Glutamatergic neuron (in vitro differentiated cells): Measurements from ENCODE around the gene NAV2. TPM values are rescaled to one million over a fixed set of nuclear protein-coding genes. Genes with fewer than 3 reads are reported as not detected.

Experiments
- DNase-seq: peaks from one replicate; pipeline ENCODE4 v3.0.0; 2022
- H3K27ac Mint-ChIP-seq: one replicate; pipeline ENCODE4 v1.8.0; 2020; ENCODE audit warnings: mild to moderate bottlenecking, mixed read lengths, inconsistent platforms; ENCODE audit not compliant: unreplicated experiment
- H3K27me3 Mint-ChIP-seq: one replicate; pipeline ENCODE4 v1.8.0; 2020; ENCODE audit warnings: mild to moderate bottlenecking, moderate library complexity, mixed read lengths, inconsistent platforms; ENCODE audit not compliant: unreplicated experiment
- H3K36me3 Mint-ChIP-seq: one replicate; pipeline ENCODE4 v1.8.0; 2020; ENCODE audit warnings: mild to moderate bottlenecking, mixed read lengths, inconsistent platforms; ENCODE audit not compliant: unreplicated experiment
- H3K4me1 Mint-ChIP-seq: one replicate; pipeline ENCODE4 v1.8.0; 2020; ENCODE audit warnings: mild to moderate bottlenecking, low read depth, mixed read lengths, inconsistent platforms; ENCODE audit not compliant: unreplicated experiment
- H3K4me3 Mint-ChIP-seq: one replicate; pipeline ENCODE4 v1.8.0; 2020; ENCODE audit warnings: mild to moderate bottlenecking, mixed read lengths, inconsistent platforms; ENCODE audit not compliant: unreplicated experiment
- H3K9me3 Mint-ChIP-seq: one replicate; pipeline ENCODE4 v1.8.0; 2020; ENCODE audit warnings: mild to moderate bottlenecking, moderate library complexity, mixed read lengths, inconsistent platforms; ENCODE audit not compliant: unreplicated experiment
- total RNA-seq: library from RNA; stranded (reverse); fragmentation: NEBNext Ultra II Directional; extraction: Animal tissue kit (Norgen Biotek cat#: 25700); gene quantifications from one replicate; pipeline ENCODE4 v1.2.1, GENCODE V29; 2021; ENCODE audit not compliant: unreplicated experiment
- TF ChIP-seq, protein P1 (sequence below): fragments of 200-600 bp; sonication (generic); IDR thresholded peaks from one replicate; pipeline ENCODE4 v1.5.0; 2021; ENCODE audit not compliant: partially characterized antibody, unreplicated experiment

The NAV2 gene
- total RNA-seq, 1 donor from 2014 or later = 117 TPM

DNA sequence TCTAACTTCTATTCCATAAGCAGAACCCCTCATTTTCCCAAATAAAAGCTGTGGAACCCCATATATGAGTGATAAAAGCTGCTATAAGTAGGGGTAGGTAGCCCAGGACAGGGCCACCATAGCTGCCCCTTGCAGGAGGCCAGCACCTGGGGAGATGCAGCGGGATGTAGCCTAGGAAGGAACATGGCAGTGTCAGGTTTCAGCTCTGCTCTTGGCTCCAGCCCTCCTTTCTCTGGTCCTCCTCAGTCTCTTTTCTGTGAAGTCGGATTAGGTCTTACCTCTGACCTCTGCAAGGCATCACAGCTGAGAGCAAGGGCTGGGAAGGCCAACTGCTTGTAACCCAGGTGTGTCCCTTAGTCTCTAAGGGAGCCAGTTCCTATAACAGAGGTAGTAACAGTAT lies 135.6 kb downstream of the NAV2 start:
- peaks cover 10% of the 10 kb centered on the region for H3K27me3 Mint-ChIP-seq
- peaks cover 4% of the 10 kb centered on the region for H3K36me3 Mint-ChIP-seq
- H3K4me1 Mint-ChIP-seq = peaks cover 41% of the 10 kb centered on the region
- TF ChIP-seq, protein P1, sequence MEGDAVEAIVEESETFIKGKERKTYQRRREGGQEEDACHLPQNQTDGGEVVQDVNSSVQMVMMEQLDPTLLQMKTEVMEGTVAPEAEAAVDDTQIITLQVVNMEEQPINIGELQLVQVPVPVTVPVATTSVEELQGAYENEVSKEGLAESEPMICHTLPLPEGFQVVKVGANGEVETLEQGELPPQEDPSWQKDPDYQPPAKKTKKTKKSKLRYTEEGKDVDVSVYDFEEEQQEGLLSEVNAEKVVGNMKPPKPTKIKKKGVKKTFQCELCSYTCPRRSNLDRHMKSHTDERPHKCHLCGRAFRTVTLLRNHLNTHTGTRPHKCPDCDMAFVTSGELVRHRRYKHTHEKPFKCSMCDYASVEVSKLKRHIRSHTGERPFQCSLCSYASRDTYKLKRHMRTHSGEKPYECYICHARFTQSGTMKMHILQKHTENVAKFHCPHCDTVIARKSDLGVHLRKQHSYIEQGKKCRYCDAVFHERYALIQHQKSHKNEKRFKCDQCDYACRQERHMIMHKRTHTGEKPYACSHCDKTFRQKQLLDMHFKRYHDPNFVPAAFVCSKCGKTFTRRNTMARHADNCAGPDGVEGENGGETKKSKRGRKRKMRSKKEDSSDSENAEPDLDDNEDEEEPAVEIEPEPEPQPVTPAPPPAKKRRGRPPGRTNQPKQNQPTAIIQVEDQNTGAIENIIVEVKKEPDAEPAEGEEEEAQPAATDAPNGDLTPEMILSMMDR = no peak
- peaks cover 14% of the 10 kb centered on the region for H3K9me3 Mint-ChIP-seq
- DNase-seq = no peak
- no peak overlapping the region for H3K4me3 Mint-ChIP-seq
- H3K27ac Mint-ChIP-seq = no peak overlapping the region

DNA sequence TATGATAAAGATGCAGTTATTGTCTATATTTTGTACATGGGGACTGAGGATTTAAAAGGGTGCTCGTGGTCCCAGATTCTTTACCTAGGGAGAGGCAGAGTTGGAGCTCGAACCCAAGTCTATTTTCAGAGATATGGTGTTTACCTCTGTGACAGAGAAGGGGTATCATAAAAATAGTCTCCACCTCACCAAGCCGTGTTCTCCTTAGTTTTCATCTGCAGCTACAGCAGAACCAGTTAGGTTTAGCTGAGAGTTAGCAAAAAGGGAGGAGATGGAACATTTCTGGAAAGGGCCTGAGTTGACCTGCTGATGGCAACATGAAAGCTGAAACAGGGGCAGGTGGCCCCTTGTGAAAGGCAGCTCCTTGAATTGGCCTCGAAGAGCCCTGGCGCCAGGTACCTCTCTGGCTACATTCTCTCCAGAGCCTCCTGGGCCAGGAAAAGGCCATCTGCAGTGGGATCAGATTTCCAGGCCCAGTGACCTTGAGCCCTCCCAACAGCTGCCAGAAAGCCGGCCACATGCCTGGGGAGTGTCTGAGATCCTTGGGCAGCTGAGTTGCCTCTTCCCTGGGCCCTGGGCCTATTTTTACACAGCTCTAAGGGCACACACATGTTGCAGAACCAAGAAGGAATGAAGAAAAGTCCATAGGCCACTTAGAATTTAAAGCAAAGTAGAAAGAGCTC lies 136.6 kb downstream of the NAV2 start:
- TF ChIP-seq, protein P1 = no peak
- H3K9me3 Mint-ChIP-seq = peaks cover 14% of the 10 kb centered on the region
- DNase-seq = peak; percentile 42
- peak overlapping the region; percentile 10 for H3K4me3 Mint-ChIP-seq
- peaks cover 4% of the 10 kb centered on the region for H3K36me3 Mint-ChIP-seq
- peak overlapping the region; percentile 76 for H3K27ac Mint-ChIP-seq
- peaks cover 46% of the 10 kb centered on the region for H3K4me1 Mint-ChIP-seq
- H3K27me3 Mint-ChIP-seq = peaks cover 11% of the 10 kb centered on the region

DNA sequence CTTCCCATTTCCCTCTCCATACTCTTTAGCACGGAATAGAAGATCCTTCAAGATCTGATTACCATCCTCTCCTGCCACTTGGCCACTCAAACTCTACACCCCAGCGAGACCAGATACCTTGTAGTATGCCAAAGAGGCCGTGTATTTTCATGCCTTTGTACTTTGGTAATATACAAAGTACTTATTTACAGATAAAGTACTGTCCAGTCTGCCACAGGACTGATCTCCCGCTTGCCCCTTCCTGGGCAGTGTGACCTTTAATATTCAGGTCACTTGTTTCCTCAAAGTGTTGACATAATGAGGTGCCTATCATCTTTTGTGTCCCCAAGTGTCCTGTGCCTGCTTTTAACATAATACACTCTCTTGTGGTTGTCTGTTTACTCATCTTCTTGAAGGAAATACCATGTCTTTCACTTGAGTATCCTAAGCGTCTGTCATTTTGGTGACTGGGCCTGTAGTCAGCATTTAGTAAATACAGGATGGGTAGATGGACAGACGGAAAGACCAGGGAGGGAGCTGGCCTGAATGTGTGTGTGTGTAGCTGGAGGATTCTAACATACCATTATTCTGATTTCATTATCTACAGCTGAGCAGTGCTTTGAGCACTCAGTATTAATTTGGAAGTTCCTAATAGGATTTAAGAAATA lies 137.4 kb downstream of the NAV2 start:
- H3K4me1 Mint-ChIP-seq = peaks cover 47% of the 10 kb centered on the region

DNA sequence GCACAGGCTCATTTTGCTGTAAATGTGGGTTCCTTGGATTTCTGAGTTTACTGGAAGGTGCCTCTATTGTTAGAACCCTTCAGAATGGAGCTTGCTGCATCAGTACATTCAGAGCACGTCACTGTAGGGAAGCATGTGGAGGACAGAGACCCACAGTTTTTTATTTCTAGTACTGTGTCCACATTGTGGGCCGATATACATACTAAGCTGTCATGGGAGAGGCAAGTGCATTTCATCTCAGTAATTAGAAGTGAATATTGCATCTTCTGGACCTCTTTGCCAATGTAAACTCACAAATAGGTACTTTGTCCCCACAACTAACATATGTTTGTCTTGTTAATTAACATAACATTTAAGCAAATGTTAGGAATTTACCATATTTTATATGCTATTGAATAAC lies 139.7 kb downstream of the NAV2 start:
- Mint-ChIP-seq H3K9me3 (peaks cover 14% of the 10 kb centered on the region), H3K4me3 (no peak overlapping the region), H3K4me1 (peaks cover 36% of the 10 kb centered on the region), H3K27ac (no peak overlapping the region), H3K36me3 (peaks cover 4% of the 10 kb centered on the region), H3K27me3 (peaks cover 11% of the 10 kb centered on the region)
- TF ChIP-seq, protein P1 = no peak
- DNase-seq = no peak

More for the DNA sequence above, 137.4 kb downstream of the NAV2 start:
- H3K9me3 Mint-ChIP-seq = peaks cover 14% of the 10 kb centered on the region
- no peak for DNase-seq
- H3K4me3 Mint-ChIP-seq = peak overlapping the region; percentile 22
- H3K27ac Mint-ChIP-seq = peak overlapping the region; percentile 16
- H3K27me3 Mint-ChIP-seq = peaks cover 11% of the 10 kb centered on the region
- TF ChIP-seq, protein P1 = no peak
- peaks cover 4% of the 10 kb centered on the region for H3K36me3 Mint-ChIP-seq

DNA sequence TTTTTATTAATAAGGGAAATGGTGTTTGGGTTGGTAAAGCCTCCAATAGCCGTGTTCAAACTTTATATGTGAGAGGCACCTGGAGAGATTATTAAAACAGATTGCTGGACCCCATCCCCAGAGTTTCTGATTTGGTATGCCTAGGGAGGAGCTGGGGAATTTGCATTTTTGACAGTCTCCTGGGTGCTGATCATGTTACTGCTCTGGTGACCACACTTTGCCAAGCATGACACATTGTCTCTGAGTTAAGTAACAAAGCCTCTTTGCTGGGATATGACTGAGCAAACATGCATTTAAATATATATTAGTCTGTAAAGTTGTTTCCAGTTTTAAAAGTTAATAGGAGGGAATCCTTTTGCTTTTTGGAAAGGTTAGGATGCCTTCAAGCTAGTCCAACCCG lies 140.4 kb downstream of the NAV2 start:
- Mint-ChIP-seq H3K4me3 (no peak overlapping the region), H3K27ac (no peak overlapping the region), H3K9me3 (peaks cover 14% of the 10 kb centered on the region), H3K4me1 (peaks cover 36% of the 10 kb centered on the region), H3K36me3 (peaks cover 4% of the 10 kb centered on the region), H3K27me3 (peaks cover 10% of the 10 kb centered on the region)
- no peak for DNase-seq
- TF ChIP-seq, protein P1 = no peak
